Measurements from ENCODE around the gene EXOC3L1. TPM values are rescaled to one million over a fixed set of nuclear protein-coding genes. Genes with fewer than 3 reads are reported as not detected.

The EXOC3L1 gene
- total RNA-seq, 1 donor from 2014 or later, result 2.5 TPM

DNA sequence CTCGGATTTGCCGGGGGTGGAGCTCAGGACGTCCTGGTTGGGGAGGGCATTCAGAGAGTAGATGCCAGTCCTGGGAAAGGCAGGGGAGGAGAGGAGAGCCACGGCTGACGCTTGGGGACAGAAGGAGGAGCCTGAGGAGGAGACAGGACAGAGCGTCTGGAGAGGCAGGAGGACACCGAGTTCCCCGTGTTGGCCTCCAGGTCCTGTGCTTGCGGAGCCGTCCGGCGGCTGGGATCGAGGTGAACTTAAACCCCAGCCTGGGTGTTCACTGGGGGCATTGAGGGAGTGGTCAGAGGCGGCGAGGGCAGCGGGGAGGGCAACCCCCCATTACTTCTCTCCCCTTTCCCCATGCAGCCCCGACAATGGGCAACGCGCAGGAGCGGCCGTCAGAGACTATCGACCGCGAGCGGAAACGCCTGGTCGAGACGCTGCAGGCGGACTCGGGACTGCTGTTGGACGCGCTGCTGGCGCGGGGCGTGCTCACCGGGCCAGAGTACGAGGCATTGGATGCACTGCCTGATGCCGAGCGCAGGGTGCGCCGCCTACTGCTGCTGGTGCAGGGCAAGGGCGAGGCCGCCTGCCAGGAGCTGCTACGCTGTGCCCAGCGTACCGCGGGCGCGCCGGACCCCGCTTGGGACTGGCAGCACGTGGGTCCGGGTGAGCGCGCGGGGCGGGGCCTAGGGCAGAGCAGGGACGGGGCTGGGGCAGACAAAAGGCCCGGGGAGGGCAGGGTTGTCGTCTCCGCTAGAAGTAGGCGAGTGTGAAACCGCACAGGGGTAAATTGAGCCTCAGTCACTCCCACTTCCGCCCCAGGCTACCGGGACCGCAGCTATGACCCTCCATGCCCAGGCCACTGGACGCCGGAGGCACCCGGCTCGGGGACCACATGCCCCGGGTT lies 15.9 kb downstream of the EXOC3L1 start:
- intact Hi-C loops (cut with DNase I), result no loop called here
- DNase-seq (ENCODE audit: extremely low spot score in 2 of 2), result no peak

DNA sequence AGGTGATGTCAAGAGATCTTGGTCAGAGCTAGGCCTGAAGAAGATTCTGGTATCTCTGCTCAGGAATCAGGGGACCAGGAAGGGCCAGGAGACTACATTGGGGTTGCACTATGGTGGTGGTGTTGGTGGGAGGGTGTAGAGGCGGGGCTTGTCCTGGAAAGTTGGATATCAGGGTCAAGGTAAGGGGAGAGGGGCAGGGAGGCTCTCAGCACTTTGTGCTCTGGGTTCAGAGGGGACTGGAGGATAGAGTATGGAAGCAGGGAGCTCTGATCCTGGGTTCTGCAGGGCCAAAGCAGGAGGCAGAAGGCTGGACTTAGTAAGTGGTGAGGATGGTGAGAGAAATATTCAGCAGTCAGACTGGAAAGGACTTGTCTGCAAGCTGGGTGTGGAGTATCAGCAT lies 16.6 kb downstream of the EXOC3L1 start:
- peak overlapping the region; percentile 37 to 62 for H3K4me3 ChIP-seq
- no peak for TF ChIP-seq POLR2A (IDR thresholded peaks at IDR 0.05)
- no peak for TF ChIP-seq POLR2AphosphoS5 (IDR thresholded peaks at IDR 0.05; ENCODE audit: insufficient read depth in 1 of 2, low read depth in 1 of 2)
- TF ChIP-seq, protein P1, sequence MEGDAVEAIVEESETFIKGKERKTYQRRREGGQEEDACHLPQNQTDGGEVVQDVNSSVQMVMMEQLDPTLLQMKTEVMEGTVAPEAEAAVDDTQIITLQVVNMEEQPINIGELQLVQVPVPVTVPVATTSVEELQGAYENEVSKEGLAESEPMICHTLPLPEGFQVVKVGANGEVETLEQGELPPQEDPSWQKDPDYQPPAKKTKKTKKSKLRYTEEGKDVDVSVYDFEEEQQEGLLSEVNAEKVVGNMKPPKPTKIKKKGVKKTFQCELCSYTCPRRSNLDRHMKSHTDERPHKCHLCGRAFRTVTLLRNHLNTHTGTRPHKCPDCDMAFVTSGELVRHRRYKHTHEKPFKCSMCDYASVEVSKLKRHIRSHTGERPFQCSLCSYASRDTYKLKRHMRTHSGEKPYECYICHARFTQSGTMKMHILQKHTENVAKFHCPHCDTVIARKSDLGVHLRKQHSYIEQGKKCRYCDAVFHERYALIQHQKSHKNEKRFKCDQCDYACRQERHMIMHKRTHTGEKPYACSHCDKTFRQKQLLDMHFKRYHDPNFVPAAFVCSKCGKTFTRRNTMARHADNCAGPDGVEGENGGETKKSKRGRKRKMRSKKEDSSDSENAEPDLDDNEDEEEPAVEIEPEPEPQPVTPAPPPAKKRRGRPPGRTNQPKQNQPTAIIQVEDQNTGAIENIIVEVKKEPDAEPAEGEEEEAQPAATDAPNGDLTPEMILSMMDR (IDR thresholded peaks at IDR 0.05), result no peak
- intact Hi-C loops (cut with DNase I), result no loop called here
- H3K4me1 ChIP-seq, result peaks cover 67% of the 10 kb centered on the region
- no peaks in the 10 kb centered on the region for H3K27me3 ChIP-seq
- no peaks in the 10 kb centered on the region for H3K36me3 ChIP-seq
- no peaks in the 10 kb centered on the region for H3K9me3 ChIP-seq
- DNase-seq (ENCODE audit: extremely low spot score in 2 of 2), result no peak
- peak overlapping the region; percentile 75 for H3K27ac ChIP-seq

More for the DNA sequence above, 15.9 kb downstream of the EXOC3L1 start:
- peak; percentile 52 to 87 for TF ChIP-seq POLR2AphosphoS5 (IDR thresholded peaks at IDR 0.05; ENCODE audit: insufficient read depth in 1 of 2, low read depth in 1 of 2)
- no peak for TF ChIP-seq POLR2A (IDR thresholded peaks at IDR 0.05)
- TF ChIP-seq, protein P1 (IDR thresholded peaks at IDR 0.05), result no peak
- Histone ChIP-seq H3K27me3 (no peaks in the 10 kb centered on the region), H3K27ac (peak overlapping the region; percentile 75), H3K36me3 (no peaks in the 10 kb centered on the region), H3K4me3 (peak overlapping the region; percentile 37 to 62), H3K9me3 (no peaks in the 10 kb centered on the region), H3K4me1 (peaks cover 69% of the 10 kb centered on the region)

DNA sequence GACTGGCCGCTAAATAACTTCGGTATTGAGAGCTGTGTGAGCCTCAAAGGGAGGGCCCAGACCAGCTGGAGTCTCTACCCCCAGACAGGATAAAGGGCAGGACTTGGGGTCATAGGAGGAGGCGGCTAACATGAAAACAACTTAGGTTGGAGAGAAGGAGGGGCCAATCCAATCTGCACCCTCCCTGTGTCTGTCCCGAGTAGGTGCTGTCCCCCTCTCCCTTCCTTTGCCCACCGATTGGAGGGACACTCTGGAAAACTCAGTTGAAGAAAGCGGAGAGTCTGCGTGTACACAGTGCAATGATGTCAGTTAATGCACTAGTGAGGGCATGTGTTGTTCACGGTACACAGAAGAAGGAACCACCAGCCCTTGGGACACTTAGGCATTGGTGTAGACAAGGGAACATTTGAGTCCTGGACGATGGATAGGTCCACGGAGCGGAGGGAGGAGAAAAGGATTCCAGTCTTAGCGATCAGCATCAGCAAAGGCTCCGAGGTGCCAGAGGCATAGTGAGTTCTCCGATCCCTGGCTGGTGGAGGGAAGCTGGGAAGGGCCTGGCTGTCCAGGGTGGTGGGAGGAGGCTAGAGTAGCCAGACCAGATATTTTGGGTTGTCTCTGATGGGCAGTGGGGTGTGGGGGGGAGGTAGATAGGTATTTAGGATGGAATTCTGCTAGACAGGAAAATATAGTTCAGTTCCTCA lies 18.8 kb downstream of the EXOC3L1 start:
- Histone ChIP-seq H3K4me3 (peak overlapping the region; percentile 45 to 60), H3K36me3 (no peaks in the 10 kb centered on the region), H3K27ac (peak overlapping the region; percentile 96), H3K27me3 (no peaks in the 10 kb centered on the region), H3K4me1 (peaks cover 54% of the 10 kb centered on the region), H3K9me3 (no peaks in the 10 kb centered on the region)
- DNase-seq (ENCODE audit: extremely low spot score in 2 of 2), result no peak
- intact Hi-C loops (cut with DNase I), result no loop called here
- no peak for TF ChIP-seq POLR2A (IDR thresholded peaks at IDR 0.05)
- TF ChIP-seq POLR2AphosphoS5 (IDR thresholded peaks at IDR 0.05; ENCODE audit: insufficient read depth in 1 of 2, low read depth in 1 of 2), result no peak
- TF ChIP-seq, protein P1 (IDR thresholded peaks at IDR 0.05), result no peak

DNA sequence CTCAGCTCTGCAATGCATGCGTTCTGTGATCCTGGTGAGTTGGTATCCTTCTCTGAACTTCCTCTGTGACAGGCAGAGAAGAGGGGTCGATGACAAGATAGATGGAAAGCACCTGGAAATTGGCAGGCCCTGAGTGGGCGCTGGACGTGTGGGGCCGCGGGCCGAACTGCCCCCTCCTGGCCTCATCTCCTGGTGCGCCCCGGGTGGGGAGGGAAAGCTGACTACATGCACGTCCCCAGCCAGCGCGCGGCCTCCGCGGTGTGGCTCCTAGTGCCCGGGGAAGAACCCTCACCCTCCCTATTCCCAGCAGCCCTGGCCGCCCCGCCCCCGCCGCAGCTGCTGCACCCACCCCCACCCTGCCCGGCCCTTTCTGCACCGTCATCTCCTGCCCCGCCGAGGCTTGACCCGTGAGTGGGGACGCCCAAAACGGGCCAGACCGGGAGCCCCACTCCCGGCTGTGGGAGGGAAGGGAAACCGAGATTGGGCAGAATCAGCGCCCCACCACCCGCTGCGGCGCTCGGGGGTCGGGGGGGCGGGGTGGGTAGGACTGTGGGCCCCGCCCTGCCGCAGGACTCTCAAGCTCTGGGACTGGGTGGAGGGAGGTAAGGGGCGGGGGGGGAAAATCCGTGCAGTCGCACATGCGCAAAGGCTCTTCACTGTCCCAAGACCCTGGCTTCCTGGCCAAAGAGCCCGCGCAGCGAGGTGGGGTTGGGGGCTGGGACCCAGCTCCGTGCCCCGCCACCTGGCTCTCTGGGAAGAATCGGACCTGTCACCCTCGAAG lies 19.6 kb downstream of the EXOC3L1 start, which contains the start of gene NOL3:
NOL3 (plus strand) TSS at position 371 of the 781 bp plus-strand sequence.
- DNase-seq (ENCODE audit: extremely low spot score in 2 of 2), result no peak
- H3K9me3 ChIP-seq, result no peaks in the 10 kb centered on the region
- intact Hi-C loops (cut with DNase I), result no loop called here
- TF ChIP-seq POLR2A (IDR thresholded peaks at IDR 0.05) (peak in 1 of 2 donors; percentile 32), POLR2AphosphoS5 (IDR thresholded peaks at IDR 0.05; ENCODE audit: insufficient read depth in 1 of 2, low read depth in 1 of 2) (peak in 1 of 2 donors; percentile 71)
- TF ChIP-seq, protein P1 (IDR thresholded peaks at IDR 0.05), result peak in 1 of 3 experiments; percentile 11
- H3K27me3 ChIP-seq, result no peaks in the 10 kb centered on the region
- no peaks in the 10 kb centered on the region for H3K36me3 ChIP-seq
- H3K27ac ChIP-seq, result peak within 1 kb of the TSS; percentile 96
- H3K4me1 ChIP-seq, result peaks cover 54% of the 10 kb centered on the region
- H3K4me3 ChIP-seq, result peak within 1 kb of the TSS; percentile 45 to 60

Measured in vagina (tissue), 2 donors.